Brain pericyte (primary cell): ENCODE results near the gene TMEM214.

ENCODE experiments used
- DNase-seq: peaks from one replicate; pipeline ENCODE4 v3.0.0-alpha.2; 2012; ENCODE audit warnings: low read depth, low spot score

Gene TMEM214

GRCh38 chr2:27039426-27039825, 6.7 kb downstream of the TMEM214 start:
- DNase-seq, result no peak

GRCh38 chr2:27039871-27040270, 7.1 kb downstream of the TMEM214 start:
- no peak for DNase-seq

DNA sequence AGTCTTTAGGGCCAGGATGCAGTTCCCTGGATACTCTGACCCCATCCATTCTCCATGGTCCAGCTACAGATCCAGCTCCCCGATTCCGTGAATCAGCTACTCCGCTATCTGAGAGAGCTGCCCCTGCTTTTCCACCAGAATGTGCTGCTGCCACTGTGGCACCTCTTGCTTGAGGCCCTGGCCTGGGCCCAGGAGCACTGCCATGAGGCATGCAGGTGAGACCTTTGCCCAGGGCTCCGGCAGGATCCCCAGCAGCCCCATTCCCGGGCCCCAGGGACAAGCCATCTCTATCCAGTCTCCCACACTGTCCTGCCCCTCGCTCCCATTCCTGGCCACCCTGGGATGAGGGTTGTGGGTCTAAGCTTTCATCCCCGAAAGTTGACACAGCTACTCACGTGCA, 7.5 kb downstream of the TMEM214 start:
- no peak for DNase-seq

- no peak for DNase-seq
Measured at GRCh38 chr2:27041752-27042151, 9.0 kb downstream of the TMEM214 start.

DNA sequence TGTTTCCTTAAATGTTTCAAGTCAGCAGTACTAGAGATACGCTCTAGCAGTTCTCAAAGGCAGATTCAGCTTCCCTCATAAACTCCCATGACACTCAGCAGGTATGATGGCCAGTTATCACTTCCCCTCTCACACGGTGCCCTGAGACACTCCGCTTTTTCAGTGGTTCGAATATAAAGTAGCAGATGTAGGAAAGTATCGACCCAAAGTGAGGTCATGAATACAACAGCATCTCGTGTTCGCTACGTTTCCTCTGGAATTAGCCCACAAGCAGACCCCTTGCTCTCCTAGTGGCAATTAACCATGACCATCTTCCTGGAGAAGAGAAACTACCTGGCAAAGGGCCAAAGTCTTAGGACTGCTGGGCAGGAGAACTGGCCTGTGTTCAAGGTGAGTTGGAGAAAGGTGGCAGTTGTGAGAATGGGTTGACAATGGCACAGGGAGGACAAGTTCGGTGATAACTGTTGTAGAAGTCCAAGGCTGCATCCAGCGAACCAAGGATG, 9.4 kb downstream of the TMEM214 start:
- no peak for DNase-seq

GRCh38 chr2:27042985-27043634, 10.3 kb downstream of the TMEM214 start:
- no peak for DNase-seq

DNA sequence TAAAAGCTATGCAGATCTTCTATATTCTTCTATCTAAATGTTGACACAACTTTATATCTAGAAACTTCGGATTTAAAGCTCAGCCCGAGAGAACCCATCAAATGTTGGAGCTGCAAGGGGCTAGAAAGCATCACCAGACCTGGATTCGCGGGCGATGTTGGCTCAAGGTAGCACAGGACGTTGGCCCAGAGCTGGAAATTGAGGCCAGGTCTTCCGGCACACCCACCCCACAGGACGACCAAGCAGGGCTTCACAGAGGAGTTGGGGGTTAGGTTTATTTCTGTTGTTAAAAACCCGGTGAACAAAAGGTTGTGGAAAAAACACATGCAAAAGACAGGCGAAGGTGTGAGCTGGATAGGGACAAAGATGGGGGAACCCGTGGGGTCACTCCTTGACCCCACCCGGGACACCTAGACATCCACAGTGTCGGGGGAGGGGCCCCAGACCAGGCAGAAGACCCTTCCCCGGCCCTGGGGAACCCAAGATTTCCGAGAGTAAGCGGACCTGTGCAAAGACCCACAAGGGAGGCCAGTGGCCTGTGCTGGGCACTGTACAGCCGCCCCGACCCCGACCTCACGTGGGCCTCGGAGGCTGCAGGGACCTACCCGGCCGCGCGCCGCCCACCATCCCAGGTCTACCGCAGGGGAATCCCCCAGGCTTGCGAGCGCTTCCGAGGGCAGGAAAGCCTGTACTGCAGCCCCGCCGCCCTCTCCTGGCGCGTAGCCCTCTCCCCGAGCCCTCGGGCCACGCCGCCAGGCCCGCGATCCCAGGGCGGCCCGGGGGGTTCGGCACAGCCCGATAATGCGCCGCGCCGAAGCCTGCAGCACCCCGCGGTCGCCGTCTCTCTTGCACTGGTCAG, 16.9 kb downstream of the TMEM214 start:
- DNase-seq, result no peak

DNA sequence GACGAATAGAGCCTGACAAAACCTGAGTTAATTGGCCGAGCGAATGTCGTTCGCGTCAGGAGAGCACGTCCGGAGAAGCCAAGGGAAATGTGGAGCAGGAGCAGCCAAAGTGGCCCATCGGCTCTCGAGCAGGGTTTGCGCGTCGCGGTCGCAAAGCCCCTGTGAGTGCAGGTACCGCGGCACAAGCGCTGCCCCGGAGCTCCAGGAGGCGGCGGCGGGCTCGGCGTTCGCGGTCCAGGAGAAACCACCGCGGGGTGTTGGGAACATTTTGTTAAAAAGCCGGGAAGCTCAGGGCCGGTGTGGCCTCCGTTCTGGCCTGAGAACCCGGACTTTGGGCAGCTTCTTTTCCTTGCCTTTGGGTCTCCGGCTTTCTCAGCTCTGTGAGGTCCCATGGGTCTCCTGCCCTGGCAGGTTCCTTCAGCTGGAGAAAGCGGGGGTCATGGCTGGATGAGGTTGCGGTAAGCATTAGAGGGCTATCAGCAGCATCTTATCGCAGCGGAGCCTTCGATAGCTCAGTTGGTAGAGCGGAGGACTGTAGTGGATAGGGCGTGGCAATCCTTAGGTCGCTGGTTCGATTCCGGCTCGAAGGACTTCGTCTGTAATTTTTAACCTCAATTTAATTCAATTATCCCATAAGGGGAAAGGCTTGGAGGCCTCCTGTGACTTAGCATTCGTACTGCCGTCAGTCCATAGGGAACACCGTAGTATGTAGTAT, 17.7 kb downstream of the TMEM214 start:
- DNase-seq, result peak; percentile 82

- DNase-seq, result peak; percentile 83
Measured at GRCh38 chr2:27050996-27051901, 18.5 kb downstream of the TMEM214 start, which contains the start of gene AGBL5. Gene AGBL5, plus strand, starts transcription at chr2:27051668. Its CDS starts 1,291 bp downstream, at chr2:27052959.

- DNase-seq, result no peak
Measured at GRCh38 chr2:27051902-27052645, 19.3 kb downstream of the TMEM214 start.

GRCh38 chr2:27053321-27053720, 20.6 kb downstream of the TMEM214 start:
- DNase-seq, result no peak

DNA sequence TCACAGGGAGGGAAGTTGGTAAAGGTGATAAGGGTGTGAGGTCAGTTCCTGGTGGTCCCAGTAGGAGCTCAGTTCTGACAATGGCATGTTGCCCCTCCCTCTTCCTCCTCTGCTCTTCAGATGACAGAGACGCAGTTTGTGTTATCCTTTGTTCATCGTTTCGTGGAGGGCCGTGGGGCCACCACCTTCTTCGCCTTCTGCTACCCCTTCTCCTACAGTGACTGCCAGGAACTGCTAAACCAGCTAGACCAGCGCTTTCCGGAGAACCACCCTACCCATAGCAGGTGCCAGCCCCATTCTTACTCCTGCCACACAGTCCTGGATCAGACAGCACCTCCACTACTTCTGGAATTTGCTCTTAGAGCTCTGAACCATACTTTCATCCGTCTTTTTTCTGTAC, 21.0 kb downstream of the TMEM214 start:
- no peak for DNase-seq

DNA sequence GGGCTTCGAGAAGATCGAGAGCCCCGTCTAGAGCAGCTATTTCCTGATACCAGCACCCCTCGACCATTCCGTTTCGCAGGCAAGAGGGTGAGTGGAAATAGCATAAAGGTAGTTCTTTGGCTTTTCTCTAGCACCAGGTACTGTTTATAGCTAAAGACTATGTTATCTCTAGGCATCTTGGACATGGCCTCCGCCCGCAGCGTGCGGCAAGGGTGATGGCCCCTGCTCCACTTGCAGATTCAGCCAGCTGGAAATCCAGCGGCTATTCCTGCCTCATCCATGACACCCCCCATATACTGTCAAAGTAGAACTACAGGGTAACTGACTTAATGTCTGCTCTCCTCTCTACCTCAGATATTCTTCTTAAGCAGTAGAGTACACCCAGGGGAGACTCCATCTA, 22.0 kb downstream of the TMEM214 start:
- no peak for DNase-seq

DNA sequence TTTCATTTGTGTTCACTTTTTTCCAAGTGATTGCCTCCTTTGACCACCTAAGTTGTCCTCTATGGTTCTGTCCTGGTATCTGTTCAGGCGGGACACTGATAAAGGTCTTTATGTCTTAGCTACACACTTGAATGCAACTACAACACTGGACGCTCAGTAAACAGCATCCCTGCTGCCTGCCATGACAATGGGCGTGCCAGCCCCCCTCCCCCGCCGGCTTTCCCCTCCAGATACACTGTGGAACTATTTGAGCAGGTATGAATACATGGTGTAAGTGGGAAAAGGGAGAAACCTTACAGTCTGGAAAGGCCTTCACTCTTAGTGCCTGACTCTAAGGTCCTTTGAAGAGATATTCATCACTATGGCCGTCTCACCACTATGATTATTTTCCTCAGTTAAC, 24.4 kb downstream of the TMEM214 start:
- DNase-seq, result no peak

DNA sequence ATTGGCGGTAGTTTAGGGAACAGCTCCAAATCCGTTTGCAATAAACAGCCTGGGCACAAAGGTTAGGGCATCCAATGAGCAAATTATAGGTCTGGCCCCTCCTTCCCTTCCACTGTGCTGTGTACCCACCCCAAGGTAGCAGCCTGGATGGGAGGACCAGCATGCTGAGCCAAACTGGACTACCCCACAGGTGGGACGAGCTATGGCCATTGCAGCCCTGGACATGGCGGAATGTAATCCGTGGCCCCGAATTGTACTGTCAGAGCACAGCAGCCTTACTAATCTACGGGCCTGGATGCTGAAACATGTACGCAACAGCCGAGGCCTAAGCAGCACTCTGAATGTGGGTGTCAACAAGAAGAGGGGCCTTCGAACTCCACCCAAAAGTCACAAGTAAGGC, 25.4 kb downstream of the TMEM214 start:
- no peak for DNase-seq

- DNase-seq, result no peak
Measured at GRCh38 chr2:27059141-27059820, 26.5 kb downstream of the TMEM214 start.

- DNase-seq, result no peak
Measured at GRCh38 chr2:27060323-27060722, 27.6 kb downstream of the TMEM214 start.

DNA sequence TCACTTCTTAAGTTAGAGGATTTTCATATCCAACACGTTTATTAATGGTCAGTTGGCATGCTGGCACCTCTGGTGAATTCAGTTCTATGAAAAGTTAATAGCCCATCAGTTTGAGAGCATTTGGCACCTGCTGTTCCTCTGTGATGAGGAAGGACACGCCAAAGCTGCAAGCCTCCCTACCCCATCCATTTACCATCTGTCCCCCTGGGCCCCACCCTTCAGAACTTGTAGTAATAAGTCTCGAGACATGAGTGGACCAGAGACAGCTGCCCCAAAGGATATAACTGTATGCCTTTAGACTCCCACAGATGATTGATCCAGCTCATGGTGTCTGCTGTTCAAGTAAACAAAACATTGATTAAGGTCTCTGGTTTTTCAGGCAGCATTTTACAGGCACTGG, 32.4 kb downstream of the TMEM214 start:
- no peak for DNase-seq

- DNase-seq, result no peak
Measured at GRCh38 chr2:27067385-27067784, 34.6 kb downstream of the TMEM214 start.

- DNase-seq, result no peak
Measured at GRCh38 chr2:27069436-27069835, 36.7 kb downstream of the TMEM214 start.
